H9 (cell line): Measurements from ENCODE around the gene PAAF1. TPM values are rescaled to one million over a fixed set of nuclear protein-coding genes. Genes with fewer than 3 reads are reported as not detected.

ENCODE experiments used
- DNase-seq: peaks from one replicate; pipeline ENCODE4 v3.0.0-alpha.2; 2017
- H2AFZ ChIP-seq: one replicate; pipeline ENCODE4 v1.6.1; 2013; ENCODE audit warnings: mild to moderate bottlenecking, low read length, control low read depth, moderate library complexity
- H2AK5ac ChIP-seq: 2 replicates; pipeline ENCODE4 v1.6.1; 2013; ENCODE audit warnings: low read length, control low read depth, mixed read lengths; ENCODE audit not compliant: insufficient read length
- H2BK120ac ChIP-seq: one replicate; pipeline ENCODE4 v1.6.1; 2013; ENCODE audit warnings: low read depth, mild to moderate bottlenecking, low read length, control low read depth, inconsistent platforms; ENCODE audit not compliant: poor library complexity, severe bottlenecking
- H2BK12ac ChIP-seq: 2 replicates; pipeline ENCODE4 v1.6.1; 2013; ENCODE audit warnings: low read length, control low read depth, mixed read lengths, low read depth; ENCODE audit not compliant: insufficient read length
- H2BK15ac ChIP-seq: 2 replicates; pipeline ENCODE4 v1.6.1; 2013; ENCODE audit warnings: low read depth, low read length, control low read depth
- H2BK20ac ChIP-seq: one replicate; pipeline ENCODE4 v1.6.1; 2013; ENCODE audit warnings: low read depth, mild to moderate bottlenecking, low read length, control low read depth, inconsistent platforms; ENCODE audit not compliant: poor library complexity, severe bottlenecking
- H2BK5ac ChIP-seq: 2 replicates; pipeline ENCODE4 v1.6.1; 2013; ENCODE audit warnings: low read length, control low read depth, mixed read lengths; ENCODE audit not compliant: insufficient read length
- H3K14ac ChIP-seq: 2 replicates; pipeline ENCODE4 v1.6.1; 2013; ENCODE audit warnings: low read length, control low read depth; ENCODE audit not compliant: insufficient read depth
- H3K18ac ChIP-seq: 2 replicates; pipeline ENCODE4 v1.6.1; 2013; ENCODE audit warnings: low read depth, mild to moderate bottlenecking, mixed read lengths, low read length, control low read depth; ENCODE audit not compliant: insufficient read length
- H3K23ac ChIP-seq: 2 replicates; pipeline ENCODE4 v1.6.1; 2013; ENCODE audit warnings: low read length, control low read depth, mixed read lengths, low read depth; ENCODE audit not compliant: insufficient read length
- H3K23me2 ChIP-seq: 2 replicates; pipeline ENCODE4 v1.6.1; 2013; ENCODE audit warnings: low read depth, mild to moderate bottlenecking, mixed read lengths, low read length, control low read depth; ENCODE audit not compliant: insufficient read length, poor library complexity, severe bottlenecking
- H3K27ac ChIP-seq: 2 replicates; pipeline ENCODE4 v1.5.1; 2013; ENCODE audit warnings: low read length, control low read depth, mixed read lengths, low read depth; ENCODE audit not compliant: insufficient read length
- H3K27me3 ChIP-seq: 2 replicates; pipeline ENCODE4 v1.6.1; 2013; ENCODE audit warnings: low read length, control low read depth, inconsistent platforms; ENCODE audit not compliant: insufficient read depth
- H3K4ac ChIP-seq: 2 replicates; pipeline ENCODE4 v1.6.1; 2013; ENCODE audit warnings: low read depth, mild to moderate bottlenecking, control low read depth, inconsistent platforms, low read length, moderate library complexity
- H3K4me1 ChIP-seq: 2 replicates; pipeline ENCODE4 v1.6.1; 2013; ENCODE audit warnings: low read length, control low read depth, inconsistent platforms; ENCODE audit not compliant: insufficient read depth
- H3K4me2 ChIP-seq: 2 replicates; pipeline ENCODE4 v1.6.1; 2013; ENCODE audit warnings: low read length, control low read depth, mixed read lengths; ENCODE audit not compliant: insufficient read length, insufficient read depth
- H3K56ac ChIP-seq: 2 replicates; pipeline ENCODE4 v1.6.1; 2013; ENCODE audit warnings: low read depth, mild to moderate bottlenecking, mixed read lengths, low read length, control low read depth; ENCODE audit not compliant: insufficient read length
- H3K79me1 ChIP-seq: 2 replicates; pipeline ENCODE4 v1.6.1; 2013; ENCODE audit warnings: low read depth, mild to moderate bottlenecking, moderate library complexity, low read length, control low read depth, inconsistent platforms; ENCODE audit not compliant: insufficient read depth, poor library complexity, severe bottlenecking
- H3K79me2 ChIP-seq: 2 replicates; pipeline ENCODE4 v1.6.1; 2013; ENCODE audit warnings: low read length, control low read depth, inconsistent platforms; ENCODE audit not compliant: insufficient read depth
- H3K9ac ChIP-seq: 2 replicates; pipeline ENCODE4 v1.6.1; 2013; ENCODE audit warnings: low read length, control low read depth, mixed read lengths; ENCODE audit not compliant: insufficient read length; ENCODE audit errors: extremely low read depth
- H3K9me3 ChIP-seq: one replicate; pipeline ENCODE4 v1.6.1; 2013; ENCODE audit warnings: low read depth, low read length, inconsistent platforms; ENCODE audit not compliant: control insufficient read depth
- H3T11ph ChIP-seq: one replicate; pipeline ENCODE4 v1.6.1; 2013; ENCODE audit warnings: mild to moderate bottlenecking, low read length, control low read depth, inconsistent platforms
- H4K20me1 ChIP-seq: one replicate; pipeline ENCODE4 v1.6.1; 2013; ENCODE audit not compliant: control insufficient read depth, insufficient read length, insufficient read depth
- H4K5ac ChIP-seq: 2 replicates; pipeline ENCODE4 v1.6.1; 2013; ENCODE audit warnings: low read depth, mild to moderate bottlenecking, mixed read lengths, low read length, control low read depth; ENCODE audit not compliant: insufficient read length
- H4K8ac ChIP-seq: replicated peaks from 2 replicates; pipeline ENCODE4 v1.6.1; 2013; ENCODE audit warnings: low read length, control low read depth, mixed read lengths, low read depth; ENCODE audit not compliant: insufficient read length
- H4K91ac ChIP-seq: 2 replicates; pipeline ENCODE4 v1.6.1; 2013; ENCODE audit warnings: low read depth, mild to moderate bottlenecking, moderate library complexity, mixed read lengths, low read length, control low read depth; ENCODE audit not compliant: insufficient read length
- H3K27ac Mint-ChIP-seq, 3 experiments: 2 replicates in 2 of 3; 3 replicates in 1 of 3; pipeline ENCODE4 v1.8.0; 2020 to 2021; ENCODE audit warnings: mixed read lengths in 3 of 3, mild to moderate bottlenecking in 1 of 3, moderate library complexity in 1 of 3
- H3K27me3 Mint-ChIP-seq: 2 replicates; pipeline ENCODE4 v1.8.0; 2021; ENCODE audit warnings: low read depth, mild to moderate bottlenecking, moderate library complexity, mixed read lengths
- H3K36me3 Mint-ChIP-seq, 3 experiments: 2 replicates in 2 of 3; 3 replicates in 1 of 3; pipeline ENCODE4 v1.8.0; 2020 to 2021; ENCODE audit warnings: low read depth in 3 of 3, mixed read lengths in 3 of 3; ENCODE audit not compliant: insufficient read depth in 1 of 3
- H3K4me1 Mint-ChIP-seq, 2 experiments: 2 replicates each; pipeline ENCODE4 v1.8.0; 2020; ENCODE audit warnings: mixed read lengths in 2 of 2
- H3K4me3 Mint-ChIP-seq, 2 experiments: 2 replicates in 1 of 2; 3 replicates in 1 of 2; pipeline ENCODE4 v1.8.0; 2020 to 2021; ENCODE audit warnings: mild to moderate bottlenecking in 2 of 2, mixed read lengths in 2 of 2, moderate library complexity in 1 of 2
- H3K9me3 Mint-ChIP-seq, 2 experiments: 2 replicates in 1 of 2; 3 replicates in 1 of 2; pipeline ENCODE4 v1.8.0; 2020; ENCODE audit warnings: mild to moderate bottlenecking in 2 of 2, mixed read lengths in 2 of 2, moderate library complexity in 1 of 2
- CTCF ChIP-seq: fragments of 200-600 bp; sonication (generic); conservative IDR thresholded peaks from 3 replicates; pipeline ENCODE4 v1.8.0; 2021; ENCODE audit warnings: antibody characterized with exemption, mild to moderate bottlenecking
- WGBS: extraction: QIAGEN DNeasy Blood & Tissue Kit; methylation state at CpG from one replicate; pipeline ENCODE4 v1.1.7; 2013; ENCODE audit warnings: missing lambda C conversion rate, low lambda C conversion rate, mixed read lengths; ENCODE audit not compliant: insufficient read length; ENCODE audit errors: extremely low coverage; 5-methylcytosine and 5-hydroxymethylcytosine counted together
- total RNA-seq: library from RNA; stranded (reverse); gene quantifications from 2 replicates; pipeline ENCODE4 v1.2.1, GENCODE V29; 2021

The PAAF1 gene
- total RNA-seq, 1 experiment from 2014 or later: 24.3 TPM

- Histone ChIP-seq H3K23ac (no peak overlapping the region), H3K23me2 (peaks cover 2% of the 10 kb centered on the region), H4K5ac (no peak overlapping the region), H2BK12ac (no peak overlapping the region), H2BK5ac (no peak overlapping the region), H3T11ph (no peak overlapping the region), H3K27me3 (no peaks in the 10 kb centered on the region), H3K4me2 (no peak overlapping the region), H3K79me2 (no peaks in the 10 kb centered on the region), H2BK15ac (no peak overlapping the region), H3K4ac (no peak overlapping the region), H3K18ac (no peak overlapping the region), H4K91ac (no peak overlapping the region), H3K56ac (no peak overlapping the region), H3K9me3 (no peaks in the 10 kb centered on the region), H3K9ac (no peak overlapping the region), H3K14ac (no peak overlapping the region), H2AFZ (no peak overlapping the region), H4K8ac (no peak overlapping the region), H4K20me1 (no peaks in the 10 kb centered on the region), H2BK20ac (no peak overlapping the region), H3K79me1 (no peaks in the 10 kb centered on the region), H2BK120ac (no peak overlapping the region), H3K4me1 (no peaks in the 10 kb centered on the region; the same call in 1 of the 2 replicates), H2AK5ac (no peak overlapping the region), H3K27ac (no peak overlapping the region)
- no peak overlapping the region for H3K27ac Mint-ChIP-seq
- H3K9me3 Mint-ChIP-seq: no peaks in the 10 kb centered on the region; a peak in 1 of 5 replicates
- H3K27me3 Mint-ChIP-seq: no peaks in the 10 kb centered on the region
- H3K4me3 Mint-ChIP-seq: no peak overlapping the region
- peaks cover 19 to 27% of the 10 kb centered on the region in 2 experiments for H3K4me1 Mint-ChIP-seq
- no CpG with 5 or more reads among the region's 14 CpGs for WGBS
- H3K36me3 Mint-ChIP-seq: peaks cover 57 to 78% (median 77%) of the 10 kb centered on the region in 3 experiments; a peak in 6 of 7 replicates
- TF ChIP-seq CTCF: no peak
- no peak for DNase-seq
Observed at GRCh38 chr11:73976451-73977151, 99.8 kb downstream of the PAAF1 start.
